Activated CD4-positive, alpha-beta T cell treated with anti-CD3 and anti-CD28 coated beads, Interleukin-2, amount 10 ng/mL, durations not matched to agents 7 days and 5 days (primary cell): ENCODE data around the gene DUSP2. TPM values are rescaled to one million over a fixed set of nuclear protein-coding genes. Genes with fewer than 3 reads are reported as not detected.

ENCODE experiments used
- CTCF ChIA-PET: fragments of 350-600 bp; sonication (Branson Sonifier 250); formaldehyde crosslinking; loops from one replicate; lab custom pipeline; 2021; ENCODE audit warnings: antibody characterized with exemption; lab: Charles Lee
- POLR2A ChIA-PET: fragments of 350-600 bp; sonication (Branson Sonifier 250); formaldehyde crosslinking; loops from one replicate; lab custom pipeline; 2021; ENCODE audit warnings: antibody characterized with exemption; lab: Charles Lee
- DNase-seq: peaks from one replicate; pipeline ENCODE4 v3.0.0-alpha.2; 2020
- H3K27ac Mint-ChIP-seq: one replicate; pipeline ENCODE4 v1.8.0; 2021; ENCODE audit warnings: mild to moderate bottlenecking, moderate library complexity, mixed read lengths
- H3K27me3 Mint-ChIP-seq: one replicate; pipeline ENCODE4 v1.8.0; 2021; ENCODE audit warnings: mixed read lengths
- H3K36me3 Mint-ChIP-seq: one replicate; pipeline ENCODE4 v1.8.0; 2021; ENCODE audit warnings: low read depth, mixed read lengths
- H3K4me1 Mint-ChIP-seq: one replicate; pipeline ENCODE4 v1.8.0; 2021; ENCODE audit warnings: mixed read lengths
- H3K4me3 Mint-ChIP-seq: one replicate; pipeline ENCODE4 v1.8.0; 2021; ENCODE audit warnings: mild to moderate bottlenecking, moderate library complexity, mixed read lengths
- H3K9me3 Mint-ChIP-seq: one replicate; pipeline ENCODE4 v1.8.0; 2021; ENCODE audit warnings: mixed read lengths
- total RNA-seq, 2 experiments: library from RNA; stranded (reverse); gene quantifications; one replicate each; pipeline ENCODE4 v1.2.3, GENCODE V29; 2021

DUSP2 gene
- total RNA-seq, 2 experiments from 2014 or later, result 11.9 to 14.2 TPM

DNA sequence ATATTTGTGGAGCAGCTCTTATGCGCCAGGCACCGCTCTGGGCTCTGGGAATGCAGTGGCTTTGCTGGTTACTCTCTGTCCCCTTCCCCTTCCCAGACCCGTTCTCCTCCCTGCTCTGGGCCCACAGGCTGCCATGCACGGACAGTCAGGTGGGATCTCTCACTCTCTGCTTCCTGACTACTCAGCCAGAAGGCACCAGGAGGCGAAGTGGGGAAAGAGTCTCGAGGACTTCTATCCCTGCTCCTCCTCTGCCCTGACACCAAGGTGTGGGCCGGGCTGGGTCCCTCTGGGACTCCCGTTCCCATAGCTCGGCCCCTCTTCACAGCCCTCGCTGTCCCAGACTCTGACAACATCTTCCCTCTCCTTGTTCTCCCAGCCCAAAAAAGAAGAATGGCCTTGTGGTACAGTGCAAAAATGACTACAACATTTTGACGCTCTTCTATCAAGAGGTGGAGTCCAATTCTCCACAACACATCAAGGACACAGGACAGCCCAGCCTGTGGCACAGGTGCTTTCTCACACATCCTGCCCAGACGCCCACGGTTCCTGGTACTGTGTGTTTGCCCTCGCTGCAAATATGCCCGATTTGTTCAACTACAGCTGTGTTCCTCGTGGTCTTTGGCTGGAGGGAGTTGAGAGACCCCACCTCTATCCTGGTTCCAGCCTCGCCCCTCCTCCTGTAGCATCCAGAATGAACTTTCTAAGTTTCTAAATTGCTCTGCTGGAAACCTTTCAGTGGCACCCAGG, 14.0 kb upstream of the DUSP2 start:
- H3K9me3 Mint-ChIP-seq, result peaks cover 5% of the 10 kb centered on the region
- ChIA-PET POLR2A (no interaction called here), CTCF (interaction anchor here (1.2 to 2.3 kb wide), 6 partner anchors 9 to 137 kb away, joined by 3 to 13 read pairs (median 8); partner anchors contain the start of gene ADRA2B)
- peak overlapping the region; percentile 11 for H3K4me3 Mint-ChIP-seq
- H3K4me1 Mint-ChIP-seq, result peaks cover 79% of the 10 kb centered on the region
- peak; percentile 37 for DNase-seq
- H3K27me3 Mint-ChIP-seq, result no peaks in the 10 kb centered on the region
- peaks cover 5% of the 10 kb centered on the region for H3K36me3 Mint-ChIP-seq
- H3K27ac Mint-ChIP-seq, result peak overlapping the region; percentile 84

DNA sequence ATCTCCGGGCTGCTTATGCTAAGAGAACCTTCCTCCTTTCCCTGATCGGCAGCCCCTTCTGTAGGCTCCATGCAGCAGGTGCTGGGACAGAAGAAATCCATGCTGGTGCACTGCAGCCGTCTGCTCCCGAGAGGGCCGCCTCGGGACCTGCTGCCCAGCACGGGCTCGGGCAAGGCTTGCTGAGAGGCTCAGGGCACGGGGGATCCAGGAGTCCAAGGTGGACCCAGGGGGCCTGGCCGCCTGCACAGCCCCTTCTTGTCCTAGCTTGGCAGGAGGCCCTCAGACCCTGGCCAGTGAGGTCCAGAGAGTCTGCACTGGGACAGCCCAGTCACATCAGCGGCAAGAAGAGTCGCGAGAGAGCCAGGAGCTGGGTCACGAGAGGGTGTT, 13.3 kb upstream of the DUSP2 start:
- peaks cover 5% of the 10 kb centered on the region for H3K9me3 Mint-ChIP-seq
- peaks cover 5% of the 10 kb centered on the region for H3K36me3 Mint-ChIP-seq
- CTCF ChIA-PET, result interaction anchor here (1.3 to 2.0 kb wide), 5 partner anchors 8 to 136 kb away, joined by 3 to 13 read pairs (median 8); no protein-coding TSS in a partner anchor
- no peaks in the 10 kb centered on the region for H3K27me3 Mint-ChIP-seq
- POLR2A ChIA-PET, result no interaction called here
- H3K4me1 Mint-ChIP-seq, result peaks cover 74% of the 10 kb centered on the region
- DNase-seq, result no peak
- peak overlapping the region; percentile 84 for H3K27ac Mint-ChIP-seq
- no peak overlapping the region for H3K4me3 Mint-ChIP-seq

- DNase-seq, result peak; percentile 69
- peak overlapping the region; percentile 84 for H3K27ac Mint-ChIP-seq
Observed at GRCh38 chr2:96157649-96158553, 12.7 kb upstream of the DUSP2 start.

GRCh38 chr2:96156926-96157648, 11.8 kb upstream of the DUSP2 start:
- no peak overlapping the region for H3K4me3 Mint-ChIP-seq
- ChIA-PET POLR2A (interaction anchor here (1.1 kb wide), 1 partner anchor 12 kb away, joined by 3 read pairs; the partner anchor contains the start of gene DUSP2), CTCF (interaction anchor here (1.0 to 1.3 kb wide), 2 partner anchors 17 to 25 kb away, joined by 4 to 6 read pairs; no protein-coding TSS in a partner anchor)
- no peaks in the 10 kb centered on the region for H3K27me3 Mint-ChIP-seq
- DNase-seq, result no peak
- H3K36me3 Mint-ChIP-seq, result peaks cover 5% of the 10 kb centered on the region
- H3K27ac Mint-ChIP-seq, result peak overlapping the region; percentile 84
- H3K9me3 Mint-ChIP-seq, result peaks cover 5% of the 10 kb centered on the region
- peaks cover 72% of the 10 kb centered on the region for H3K4me1 Mint-ChIP-seq

More at GRCh38 chr2:96157649-96158553, 12.7 kb upstream of the DUSP2 start:
- Mint-ChIP-seq H3K4me3 (no peak overlapping the region), H3K36me3 (peaks cover 5% of the 10 kb centered on the region), H3K27me3 (no peaks in the 10 kb centered on the region), H3K9me3 (peaks cover 5% of the 10 kb centered on the region), H3K4me1 (peaks cover 73% of the 10 kb centered on the region)
- ChIA-PET POLR2A (interaction anchor here (1.1 kb wide), 1 partner anchor 13 kb away, joined by 3 read pairs; the partner anchor contains the start of gene DUSP2), CTCF (interaction anchor here (1.3 to 1.8 kb wide), 4 partner anchors 16 to 41 kb away, joined by 3 to 13 read pairs (median 7); no protein-coding TSS in a partner anchor)

DNA sequence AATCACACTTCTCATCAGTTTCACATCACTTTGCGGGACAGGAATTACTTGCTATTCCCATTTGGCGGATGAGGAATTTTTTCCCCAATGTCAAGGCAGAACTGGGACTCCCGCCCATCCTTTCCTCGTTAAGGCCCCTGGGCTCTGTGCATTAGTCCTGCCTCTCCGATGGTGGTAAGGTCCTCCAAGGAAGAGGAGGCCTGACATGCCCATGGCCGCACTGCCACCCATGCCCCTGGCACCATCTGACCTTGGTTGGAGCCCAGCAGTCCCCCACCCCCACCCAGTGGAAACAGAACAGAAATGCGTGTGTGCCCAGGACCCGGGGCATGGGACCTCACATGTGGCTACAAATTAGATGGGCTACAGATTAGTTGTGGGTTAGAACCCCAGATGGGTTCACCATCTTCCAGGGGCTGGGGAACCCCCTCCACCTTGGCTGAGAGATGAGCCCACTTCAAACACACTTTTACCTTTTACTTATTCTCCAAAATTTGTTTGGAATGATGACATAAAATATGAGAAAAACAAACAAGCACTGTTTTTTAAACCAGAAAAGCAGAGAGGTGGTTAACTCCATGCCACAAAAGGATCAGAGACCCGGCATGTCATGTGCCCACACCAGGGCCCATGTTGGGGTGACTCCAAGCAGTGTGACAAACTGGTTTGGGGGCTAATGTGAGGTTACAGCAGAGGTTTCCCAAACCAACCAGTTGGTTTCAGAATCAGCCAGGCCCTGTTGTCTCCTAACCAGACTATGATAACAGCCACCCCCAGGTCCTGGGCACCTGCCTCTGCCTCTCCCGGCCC, 11.0 kb upstream of the DUSP2 start:
- Mint-ChIP-seq H3K27me3 (no peaks in the 10 kb centered on the region), H3K36me3 (peaks cover 5% of the 10 kb centered on the region), H3K27ac (peak overlapping the region; percentile 84), H3K4me1 (peaks cover 75% of the 10 kb centered on the region), H3K9me3 (peaks cover 5% of the 10 kb centered on the region), H3K4me3 (no peak overlapping the region)
- DNase-seq, result peak; percentile 43
- POLR2A ChIA-PET, result no interaction called here
- CTCF ChIA-PET, result interaction anchor here (0.7 to 1.3 kb wide), 4 partner anchors 10 to 39 kb away, joined by 3 to 6 read pairs (median 4); no protein-coding TSS in a partner anchor

DNA sequence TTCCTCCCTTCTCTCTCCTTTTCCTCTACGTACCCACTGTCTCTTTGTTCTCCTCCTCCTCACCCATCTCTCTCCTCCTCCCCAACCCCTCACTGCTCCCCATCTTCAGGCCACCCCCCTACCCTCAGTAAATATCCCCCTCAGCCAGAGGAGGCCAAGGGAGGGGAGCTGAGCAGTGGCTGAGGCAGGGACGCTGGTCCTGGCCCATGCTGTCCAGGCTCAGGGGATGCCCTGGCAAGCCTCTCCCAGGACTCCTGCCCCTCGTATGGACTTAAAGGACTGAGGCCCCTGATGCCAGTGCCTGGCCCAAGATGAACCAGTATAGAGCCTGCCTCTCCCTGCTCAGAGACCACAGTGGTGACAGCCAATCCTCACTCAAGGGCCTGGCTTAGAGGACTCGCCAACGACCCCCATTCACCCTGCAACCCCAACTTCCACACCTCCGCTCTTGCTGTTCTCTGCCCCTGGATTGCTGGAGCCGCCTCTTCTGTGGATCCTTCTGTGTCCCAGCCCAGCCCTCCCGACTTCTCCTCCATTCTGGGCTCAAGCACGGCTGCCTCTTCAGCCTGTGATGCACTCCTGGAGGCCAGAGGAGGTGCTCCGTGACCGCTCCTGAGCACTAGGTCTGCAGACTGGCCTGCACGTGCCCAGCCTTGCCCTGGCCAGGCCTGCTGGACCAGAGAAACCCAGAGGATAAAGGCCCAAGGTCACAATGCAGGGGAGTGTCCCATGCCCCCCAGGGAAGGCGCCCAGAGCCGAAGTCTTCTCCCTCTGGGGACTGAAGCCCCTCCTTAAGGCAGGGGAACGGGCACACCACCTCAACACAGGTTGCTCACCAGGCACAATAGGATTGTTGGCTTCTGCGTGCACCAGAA, 9.5 kb upstream of the DUSP2 start:
- Mint-ChIP-seq H3K4me3 (no peak overlapping the region), H3K4me1 (peaks cover 75% of the 10 kb centered on the region), H3K36me3 (peaks cover under 1% of the 10 kb centered on the region), H3K27me3 (no peaks in the 10 kb centered on the region), H3K9me3 (no peaks in the 10 kb centered on the region), H3K27ac (peak overlapping the region; percentile 64)
- ChIA-PET CTCF (interaction anchor here (1.0 to 1.7 kb wide), 2 partner anchors 16 to 20 kb away, joined by 6 to 8 read pairs; partner anchors contain the start of gene ASTL), POLR2A (no interaction called here)
- DNase-seq, result no peak

DNA sequence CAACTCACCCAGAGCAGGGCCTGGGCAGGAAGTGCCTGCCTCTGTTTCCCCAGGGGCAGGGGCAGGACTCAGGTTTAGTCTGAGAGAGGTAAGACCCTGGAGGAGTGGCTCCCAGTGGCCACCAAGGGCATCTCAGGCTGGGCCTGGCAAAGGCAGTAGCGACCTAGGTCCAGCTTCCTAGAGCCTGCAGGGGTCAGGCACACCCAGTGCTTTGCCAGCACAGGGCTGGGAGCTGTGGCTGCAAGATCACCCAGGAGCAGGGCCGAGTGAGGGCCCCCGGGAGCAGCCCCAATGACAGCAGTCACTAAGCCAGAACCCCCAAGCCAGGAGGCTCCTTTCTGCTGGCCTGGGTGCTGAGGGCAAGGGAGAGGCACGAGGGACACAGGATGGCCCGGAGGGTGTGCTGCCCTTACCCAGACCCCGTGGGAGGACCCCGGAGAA, 8.8 kb upstream of the DUSP2 start:
- CTCF ChIA-PET, result interaction anchor here (1.7 to 4.1 kb wide), 2 partner anchors 16 to 20 kb away, joined by 8 to 17 read pairs; partner anchors contain the start of gene ASTL

GRCh38 chr2:96153291-96153713, 8.1 kb upstream of the DUSP2 start:
- peak overlapping the region; percentile 16 for H3K27ac Mint-ChIP-seq
- no peak overlapping the region for H3K4me3 Mint-ChIP-seq
- CTCF ChIA-PET, result interaction anchor here (1.7 to 4.1 kb wide), 2 partner anchors 15 to 21 kb away, joined by 8 to 17 read pairs; partner anchors contain the start of gene ASTL

More for the DNA sequence above, 8.8 kb upstream of the DUSP2 start:
- Mint-ChIP-seq H3K27me3 (no peaks in the 10 kb centered on the region), H3K27ac (no peak overlapping the region), H3K4me1 (peaks cover 72% of the 10 kb centered on the region), H3K4me3 (no peak overlapping the region), H3K9me3 (no peaks in the 10 kb centered on the region), H3K36me3 (no peaks in the 10 kb centered on the region)
- POLR2A ChIA-PET, result no interaction called here
- no peak for DNase-seq

GRCh38 chr2:96152304-96153161, 7.3 kb upstream of the DUSP2 start:
- POLR2A ChIA-PET, result no interaction called here
- CTCF ChIA-PET, result interaction anchor here (1.7 to 4.1 kb wide), 3 partner anchors 14 to 22 kb away, joined by 8 to 20 read pairs (median 17); partner anchors contain the start of gene ASTL
- no peak overlapping the region for H3K4me3 Mint-ChIP-seq
- no peaks in the 10 kb centered on the region for H3K27me3 Mint-ChIP-seq
- H3K9me3 Mint-ChIP-seq, result no peaks in the 10 kb centered on the region
- no peak overlapping the region for H3K27ac Mint-ChIP-seq
- peaks cover 72% of the 10 kb centered on the region for H3K4me1 Mint-ChIP-seq
- no peak for DNase-seq
- no peaks in the 10 kb centered on the region for H3K36me3 Mint-ChIP-seq

More at GRCh38 chr2:96153291-96153713, 8.1 kb upstream of the DUSP2 start:
- no peaks in the 10 kb centered on the region for H3K27me3 Mint-ChIP-seq
- peaks cover 72% of the 10 kb centered on the region for H3K4me1 Mint-ChIP-seq
- H3K9me3 Mint-ChIP-seq, result no peaks in the 10 kb centered on the region
- DNase-seq, result no peak
- POLR2A ChIA-PET, result no interaction called here
- H3K36me3 Mint-ChIP-seq, result no peaks in the 10 kb centered on the region
